NOMO-1 treated with DMSO at 0.1 percent for 48 hours (cell line): ENCODE measurements around the gene MSL1.

ENCODE experiments used
- DNase-seq: peaks from one replicate; lab custom pipeline; 2025; ENCODE audit not compliant: unreplicated experiment; lab: John Stamatoyannopoulos, UW

MSL1 gene

DNA sequence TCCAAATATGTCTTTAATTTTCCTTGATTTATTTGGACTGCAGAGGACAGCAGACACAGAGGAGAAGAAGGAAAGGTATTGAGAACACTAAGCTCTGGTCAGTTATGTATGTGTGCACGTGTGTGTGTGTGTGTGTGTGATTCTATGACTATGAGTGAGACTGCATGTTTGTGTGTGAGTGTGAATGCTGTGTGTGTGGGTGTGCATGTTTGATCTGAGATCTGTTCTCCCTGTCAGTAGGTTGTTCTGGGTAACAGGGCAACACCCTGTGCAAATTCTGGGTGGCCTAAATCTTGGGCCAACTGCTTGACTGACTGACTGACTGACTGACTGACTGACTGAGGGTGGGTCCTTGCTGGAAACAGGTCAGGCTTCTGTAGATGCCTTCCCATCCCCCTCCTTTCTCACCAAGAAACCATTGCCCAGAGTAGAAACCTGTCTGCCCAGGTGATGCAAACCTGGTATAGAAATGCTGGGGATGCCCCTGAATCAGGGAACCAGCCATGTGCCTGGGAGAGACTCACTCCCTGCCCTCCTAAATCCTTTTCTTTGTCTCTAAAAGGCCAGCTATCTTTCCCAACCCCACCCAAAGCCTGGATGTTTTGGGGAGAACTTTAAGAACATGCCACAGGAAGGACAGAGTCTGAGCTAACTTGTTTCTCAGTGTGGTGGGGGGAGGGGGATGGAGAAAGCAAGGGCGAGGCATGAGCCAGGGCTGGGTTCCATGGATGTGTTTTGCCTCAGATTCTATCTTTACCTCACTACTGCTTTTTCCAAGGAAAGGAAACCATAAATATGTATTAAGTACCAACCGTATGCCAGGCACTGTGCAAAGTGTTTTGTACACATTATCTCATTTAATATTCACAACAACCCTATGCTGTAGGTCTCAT, 16.9 kb upstream of the MSL1 start:
- no peak for DNase-seq

DNA sequence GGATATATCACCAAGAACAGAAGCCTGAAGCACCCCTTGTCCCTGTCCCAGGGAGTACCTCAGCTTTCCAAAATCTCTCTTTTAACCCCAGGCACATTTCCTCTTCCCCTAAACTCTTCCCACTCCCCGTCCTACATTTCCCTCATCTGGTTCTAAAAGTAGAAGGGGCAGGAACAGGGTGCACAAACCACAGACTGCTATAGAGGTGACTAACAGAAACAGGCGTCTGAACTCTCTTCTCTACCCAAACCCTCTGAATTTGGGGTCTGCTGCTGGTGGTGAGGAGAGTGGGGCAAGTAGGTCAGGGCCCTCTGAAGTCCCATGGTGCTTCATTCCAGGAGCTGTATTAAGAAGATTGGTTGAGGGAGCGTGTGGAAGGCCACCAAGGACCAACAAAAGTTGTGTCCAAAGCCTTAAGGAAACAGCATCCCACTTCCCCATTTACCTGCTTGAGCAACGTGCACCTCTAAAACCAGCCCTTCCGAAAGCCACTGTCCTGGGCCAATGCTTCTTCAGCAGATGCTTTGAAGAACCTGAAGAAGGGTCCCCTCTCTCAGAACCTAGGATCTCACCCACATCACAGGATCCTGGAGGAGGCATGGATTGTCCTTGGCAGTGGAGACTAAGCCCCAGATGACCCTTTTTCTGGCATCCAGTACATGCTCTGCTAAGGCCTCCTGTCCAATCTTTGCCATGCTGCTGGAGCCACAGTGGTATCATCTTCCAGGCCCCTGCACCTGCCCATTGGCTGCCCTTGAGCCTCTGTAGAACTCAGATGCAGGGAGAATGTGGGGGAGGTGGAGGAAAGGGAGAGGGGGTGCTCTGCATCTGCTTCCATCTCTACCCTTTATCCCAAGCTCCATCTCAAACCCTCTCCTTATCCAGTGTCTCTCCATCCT, 15.7 kb upstream of the MSL1 start:
- no peak for DNase-seq

DNA sequence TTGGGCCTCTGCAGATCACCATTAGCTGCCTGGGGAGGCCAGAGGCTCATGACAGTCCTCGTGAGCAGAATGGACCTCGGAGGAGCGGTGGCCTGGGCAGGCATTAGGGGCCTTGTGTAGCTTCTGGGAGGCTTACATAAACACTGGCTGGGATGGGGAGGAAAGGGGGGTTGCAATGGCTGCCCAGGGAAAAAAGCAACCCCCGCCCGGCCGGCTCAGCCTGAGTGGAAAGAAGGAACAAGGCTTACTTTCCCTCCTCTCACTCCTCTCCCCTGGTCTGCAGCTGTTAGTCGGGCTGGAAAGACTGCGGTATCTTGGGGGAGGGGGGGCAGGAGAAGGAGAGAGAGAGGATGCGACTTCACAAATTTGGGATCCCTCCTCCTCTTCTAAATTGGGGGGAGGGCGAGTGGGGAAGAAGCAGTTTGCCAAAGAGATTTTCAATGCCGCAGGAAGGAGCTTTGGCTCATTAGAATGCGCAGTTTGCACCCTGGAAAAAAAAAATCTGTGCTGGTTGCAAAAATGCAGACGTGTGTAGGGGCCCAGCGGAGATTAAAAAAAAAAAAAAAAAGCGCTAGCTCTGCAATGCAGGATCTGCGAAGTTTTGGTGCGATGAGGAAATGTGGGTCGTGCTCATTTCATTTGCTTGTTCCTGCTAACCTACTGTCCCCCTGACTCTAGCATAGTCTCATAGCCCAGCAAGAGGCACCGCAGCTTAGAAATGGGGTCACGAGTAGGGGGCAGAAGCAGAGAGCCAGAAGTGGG, 14.8 kb upstream of the MSL1 start:
- DNase-seq, result peak; percentile 23

DNA sequence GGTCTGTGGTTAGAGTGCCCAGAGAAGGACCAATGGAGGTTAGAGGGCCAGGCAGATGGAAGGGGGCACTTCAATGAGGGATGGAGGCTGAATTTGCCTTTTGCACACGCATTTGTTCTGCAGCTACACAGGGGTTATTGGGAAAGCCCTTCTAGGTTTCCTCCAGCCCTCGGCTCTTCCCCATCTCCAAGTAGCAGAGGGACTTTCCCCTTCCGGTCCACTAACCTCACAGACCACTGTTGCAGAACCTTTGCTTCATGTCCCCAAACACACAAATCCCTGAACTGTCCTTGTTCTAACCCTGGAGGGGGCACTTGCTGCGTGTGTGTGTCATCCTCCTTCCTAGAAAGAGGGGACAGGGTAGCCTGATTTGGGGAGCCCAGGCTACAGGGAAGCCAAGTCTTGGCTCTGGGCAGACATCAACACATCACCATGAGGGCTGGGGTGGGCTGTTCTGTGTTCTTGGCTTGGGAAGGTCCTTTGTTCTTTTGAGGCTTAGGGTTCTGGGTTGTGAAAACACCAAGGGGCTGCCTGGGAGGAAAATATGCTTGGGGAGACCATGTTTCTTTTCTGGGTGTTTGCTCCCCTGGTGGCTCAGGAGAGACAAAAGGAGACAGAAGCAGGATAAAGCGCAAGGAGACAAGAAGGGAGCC, 14.1 kb upstream of the MSL1 start:
- DNase-seq, result peak; percentile 53

DNA sequence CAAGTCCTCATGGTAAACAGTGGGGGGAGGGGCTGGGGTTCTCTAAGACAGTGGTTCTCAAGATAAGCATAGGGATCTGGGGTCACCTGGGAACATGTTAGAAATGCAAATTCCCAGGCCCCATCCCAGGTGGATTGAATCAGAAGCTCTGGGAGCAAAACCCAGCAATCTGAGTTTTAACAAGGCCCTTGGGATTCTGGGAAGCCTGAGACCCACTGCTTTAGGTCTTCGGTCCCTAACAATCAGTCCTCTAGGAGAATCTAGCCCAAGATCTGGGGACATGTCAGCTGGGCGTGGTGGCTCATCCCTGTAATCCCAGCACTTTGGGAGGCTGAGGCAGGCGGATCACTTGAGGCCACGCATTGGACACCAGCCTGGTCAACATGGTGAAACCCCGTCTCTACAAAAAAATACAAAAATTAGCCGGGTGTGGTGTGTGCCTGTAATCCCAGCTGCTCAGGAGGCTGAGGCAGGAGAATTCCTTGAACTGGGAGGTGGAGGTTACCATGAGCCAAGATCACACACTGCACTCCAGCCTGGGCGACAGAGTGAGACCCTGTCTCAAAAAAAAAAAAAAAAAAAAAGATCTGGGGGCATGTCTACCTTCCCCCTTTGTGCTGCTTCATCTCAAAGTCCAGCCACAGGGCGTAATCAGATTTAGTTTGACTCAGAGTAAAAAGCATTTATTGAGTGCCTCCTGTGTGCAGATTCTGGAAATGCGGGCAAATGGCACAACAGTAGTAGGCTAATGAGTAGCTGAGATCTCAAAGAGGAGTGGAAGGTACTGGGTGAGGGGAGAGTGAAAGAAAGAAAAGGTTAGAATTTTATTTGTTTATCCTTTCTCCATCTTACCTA, 12.6 kb upstream of the MSL1 start:
- no peak for DNase-seq

DNA sequence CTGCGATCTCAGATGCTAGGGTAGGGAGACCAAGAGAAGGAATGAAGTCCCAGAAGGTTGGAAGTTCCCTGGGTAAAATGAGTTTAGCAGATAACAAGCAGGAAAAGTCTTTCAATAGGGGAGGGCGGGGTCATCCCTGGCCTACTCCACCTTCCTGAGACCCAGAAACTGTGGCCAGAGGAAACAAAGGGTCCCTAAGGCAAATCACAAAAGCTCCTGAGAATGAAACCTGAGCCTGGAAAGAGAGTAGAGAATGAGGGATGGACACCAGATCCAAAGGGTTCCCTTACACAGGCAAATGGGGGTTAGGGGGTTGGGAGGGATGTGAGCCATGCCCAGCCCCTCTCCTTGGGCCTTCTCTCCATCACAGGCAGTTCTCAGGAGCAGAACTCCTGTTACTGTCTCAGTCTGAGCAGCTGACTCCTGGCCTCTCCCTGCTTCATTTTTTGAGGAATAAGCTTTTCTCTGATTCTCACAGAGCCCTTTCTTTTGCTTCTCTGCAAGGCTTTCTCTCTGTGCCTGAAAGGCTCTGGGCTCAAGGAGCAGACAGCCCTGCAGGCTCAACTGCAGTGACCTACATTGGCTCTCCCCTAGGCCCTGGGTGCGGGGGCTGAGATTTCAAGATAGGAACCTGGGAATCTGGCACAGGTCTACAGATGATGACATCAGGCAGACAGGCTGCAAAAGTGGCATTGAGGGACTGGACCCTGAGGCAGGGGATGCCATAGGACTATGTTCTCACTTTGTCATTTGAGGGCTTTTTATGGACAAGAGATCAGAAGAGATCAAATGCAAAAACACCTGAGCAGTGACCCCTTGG, 11.5 kb upstream of the MSL1 start:
- DNase-seq, result no peak

DNA sequence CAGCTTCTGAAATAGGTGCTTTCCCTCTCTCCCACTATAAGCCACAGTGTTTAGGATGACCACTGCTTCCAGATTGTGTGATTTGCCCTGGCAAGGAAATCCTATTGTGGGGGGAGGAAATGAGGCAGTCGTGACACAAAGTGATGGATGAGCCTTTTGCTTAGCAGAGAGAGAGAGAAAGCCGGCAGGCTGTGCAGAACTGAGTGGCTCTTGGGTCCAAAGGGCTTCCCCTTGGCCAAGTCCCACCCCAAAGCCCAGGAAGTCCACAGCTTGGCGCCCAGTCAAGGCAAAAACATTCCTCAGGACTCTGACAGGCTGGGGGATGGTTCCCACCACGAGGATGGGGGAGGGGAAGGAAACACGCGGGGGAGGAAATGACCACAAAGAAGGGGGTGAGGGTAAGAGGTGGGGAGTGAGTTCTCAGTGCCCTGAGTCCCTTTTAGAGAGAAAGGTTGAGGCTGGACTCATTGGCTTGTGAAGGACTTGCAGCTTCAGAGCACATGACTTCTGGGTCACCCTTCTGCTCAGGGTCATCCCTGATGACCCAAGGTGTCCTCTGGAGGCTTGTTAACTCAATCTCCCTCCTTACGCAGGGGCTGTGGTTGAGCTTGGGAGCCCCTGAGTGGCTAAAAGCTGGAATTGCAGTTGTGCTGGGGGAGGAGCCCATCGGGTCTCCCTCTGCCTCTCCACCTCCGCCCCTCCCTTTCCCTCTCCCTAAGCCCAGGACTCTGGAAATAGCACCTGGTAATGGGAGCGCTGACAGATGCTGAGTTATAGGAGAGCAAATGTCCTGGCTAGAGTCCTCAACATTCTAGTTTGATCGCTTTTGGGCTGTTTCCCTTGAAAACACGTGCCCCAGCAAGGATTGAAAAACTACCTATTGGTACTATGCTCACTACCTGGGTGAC, 10.3 kb upstream of the MSL1 start:
- DNase-seq, result peak; percentile 84

DNA sequence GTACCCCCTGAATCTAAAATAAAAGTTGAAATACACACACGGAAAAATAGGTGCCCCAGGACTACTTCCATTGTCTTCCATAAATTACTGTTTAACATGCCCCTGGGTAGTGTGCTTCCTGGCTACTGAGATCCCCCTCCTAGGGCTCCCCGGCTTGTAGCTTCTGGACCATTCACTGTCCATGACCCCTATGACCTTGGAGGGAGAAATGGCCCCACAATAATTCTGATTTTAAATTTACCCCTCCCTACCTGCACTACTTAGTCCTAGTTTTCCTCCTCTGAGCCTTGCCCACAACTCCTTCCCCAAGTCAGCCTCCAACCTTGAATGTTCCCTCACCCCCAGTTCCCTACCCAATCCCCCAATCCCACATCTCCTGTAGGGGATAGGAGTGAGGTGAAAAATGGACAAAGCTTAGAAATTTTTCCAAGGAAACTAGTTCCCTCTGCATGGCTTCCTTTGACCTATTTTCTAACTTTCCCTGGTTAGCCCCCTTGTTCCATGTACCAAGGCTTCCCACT, 9.5 kb upstream of the MSL1 start:
- DNase-seq, result no peak

DNA sequence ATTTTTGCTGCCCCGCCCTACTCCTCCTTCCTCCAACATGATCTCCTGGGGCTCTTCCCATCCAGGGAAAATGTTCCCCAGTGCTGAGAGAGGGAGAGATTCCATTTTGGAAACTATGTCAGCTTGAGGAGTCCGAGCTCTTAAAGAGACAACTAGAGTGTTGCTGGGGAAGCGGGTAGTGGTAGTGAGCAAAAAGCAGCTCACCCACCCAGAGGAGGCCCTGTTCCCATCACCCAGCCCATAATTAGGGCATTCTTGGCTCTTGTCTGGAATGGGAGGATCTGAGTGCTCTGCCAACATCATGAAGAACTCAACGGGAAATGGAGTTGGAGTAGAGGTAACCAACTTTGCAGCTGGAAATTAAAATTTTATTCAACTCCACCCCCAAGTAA, 9.1 kb upstream of the MSL1 start:
- no peak for DNase-seq

DNA sequence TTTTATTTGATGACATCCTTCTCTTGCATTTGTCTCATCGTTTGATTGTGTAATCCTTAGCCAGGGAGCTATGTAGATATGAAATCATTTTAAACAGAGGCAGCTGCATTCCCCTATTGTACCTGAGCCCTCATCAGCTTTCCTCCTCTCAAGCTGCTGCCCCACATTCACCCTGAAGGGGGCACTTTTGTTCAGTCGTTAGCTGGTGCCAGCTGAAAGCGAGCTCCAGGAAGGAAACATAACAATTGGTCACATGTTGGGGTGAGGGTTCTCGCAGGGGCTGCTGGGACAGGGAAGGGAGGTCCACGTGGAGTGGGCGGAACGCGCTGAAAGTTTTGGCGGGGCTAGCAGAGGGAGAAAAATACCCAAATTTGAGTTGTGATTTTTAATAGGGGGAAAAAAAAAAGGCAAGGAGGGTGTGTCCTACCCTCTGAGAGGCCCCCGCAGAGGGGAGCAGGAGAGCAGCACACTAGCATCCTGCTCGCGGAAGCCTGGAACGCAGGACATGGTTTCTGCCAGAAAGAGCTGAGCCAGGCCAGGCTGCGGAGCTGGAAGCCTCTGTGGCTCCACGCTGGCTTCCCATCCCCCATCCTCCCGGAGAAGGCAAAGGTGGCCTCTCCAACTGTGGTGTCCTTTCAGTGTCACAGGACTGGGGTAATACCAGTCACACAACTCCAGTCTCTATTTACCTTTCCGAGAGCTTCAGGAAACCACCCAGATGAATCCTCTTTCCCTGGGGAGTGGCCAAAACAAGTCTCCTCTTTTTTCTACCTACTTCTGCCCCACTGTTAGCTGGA, 8.5 kb upstream of the MSL1 start:
- DNase-seq, result peak; percentile 98

DNA sequence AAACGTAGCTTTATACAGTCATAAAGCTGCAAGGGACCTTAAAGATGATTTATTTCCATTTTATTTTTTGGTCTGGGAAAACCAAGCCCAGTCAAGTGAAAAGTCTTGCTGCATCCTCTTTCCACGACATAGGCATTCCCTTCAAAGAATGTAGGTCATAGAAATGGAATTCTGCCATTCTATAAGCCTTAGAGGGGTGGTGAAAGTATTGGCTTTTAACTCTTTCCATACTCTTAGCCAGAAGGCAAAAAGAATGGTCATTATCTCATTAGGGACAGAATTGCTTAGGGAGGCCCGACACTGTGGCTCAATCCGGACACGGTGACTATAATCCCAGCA, 7.9 kb upstream of the MSL1 start:
- no peak for DNase-seq

DNA sequence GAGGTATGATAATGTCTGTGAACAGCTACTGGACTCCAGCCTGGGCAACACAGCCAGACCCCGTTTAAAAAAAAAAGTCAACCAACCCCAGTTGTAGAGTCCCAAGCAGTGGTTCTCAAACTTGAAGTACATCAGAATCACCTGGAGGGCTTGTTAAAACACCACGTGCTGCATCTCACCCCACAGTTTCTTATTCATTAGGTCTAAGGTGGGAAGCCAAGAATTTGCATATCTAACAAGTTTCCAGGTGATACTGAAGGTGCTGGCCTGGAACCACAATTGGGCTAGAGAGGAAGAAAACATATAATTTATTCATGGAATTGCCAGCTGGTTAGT, 6.7 kb upstream of the MSL1 start:
- DNase-seq, result no peak

DNA sequence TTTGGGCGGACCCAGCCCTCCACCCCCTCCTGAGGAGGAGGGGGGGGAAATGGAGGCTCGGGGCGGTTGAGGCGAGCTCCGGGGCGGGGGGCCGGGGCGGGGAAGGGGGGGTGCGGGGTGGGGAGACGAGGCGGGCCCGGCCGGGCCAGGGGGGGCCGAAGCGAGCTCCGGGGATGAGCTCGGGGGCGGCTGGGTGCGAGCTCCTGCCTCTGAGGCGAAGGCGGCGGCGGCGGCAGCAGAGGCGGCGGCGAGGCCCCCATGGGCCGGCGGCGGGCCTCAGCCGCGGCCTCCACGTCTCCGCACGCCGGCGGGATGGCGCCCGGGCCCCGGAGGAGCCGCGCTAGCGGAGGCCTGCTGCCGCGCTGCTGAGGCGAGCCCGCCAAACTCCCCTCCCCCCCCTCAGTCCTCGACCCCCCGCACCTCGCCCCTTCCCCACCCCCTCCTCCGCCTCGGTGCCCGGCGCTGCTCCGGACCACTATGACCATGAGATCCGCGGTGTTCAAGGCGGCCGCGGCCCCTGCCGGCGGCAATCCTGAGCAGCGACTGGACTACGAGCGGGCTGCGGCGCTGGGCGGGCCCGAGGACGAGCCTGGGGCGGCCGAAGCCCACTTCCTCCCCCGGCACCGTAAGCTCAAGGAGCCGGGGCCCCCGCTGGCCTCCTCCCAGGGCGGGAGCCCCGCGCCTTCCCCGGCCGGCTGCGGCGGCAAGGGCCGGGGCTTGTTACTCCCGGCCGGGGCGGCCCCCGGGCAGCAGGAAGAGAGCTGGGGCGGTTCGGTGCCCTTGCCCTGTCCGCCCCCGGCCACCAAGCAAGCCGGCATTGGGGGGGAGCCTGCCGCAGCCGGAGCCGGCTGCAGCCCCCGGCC, 596 bp downstream of the MSL1 start:
- peak; percentile 10 for DNase-seq

DNA sequence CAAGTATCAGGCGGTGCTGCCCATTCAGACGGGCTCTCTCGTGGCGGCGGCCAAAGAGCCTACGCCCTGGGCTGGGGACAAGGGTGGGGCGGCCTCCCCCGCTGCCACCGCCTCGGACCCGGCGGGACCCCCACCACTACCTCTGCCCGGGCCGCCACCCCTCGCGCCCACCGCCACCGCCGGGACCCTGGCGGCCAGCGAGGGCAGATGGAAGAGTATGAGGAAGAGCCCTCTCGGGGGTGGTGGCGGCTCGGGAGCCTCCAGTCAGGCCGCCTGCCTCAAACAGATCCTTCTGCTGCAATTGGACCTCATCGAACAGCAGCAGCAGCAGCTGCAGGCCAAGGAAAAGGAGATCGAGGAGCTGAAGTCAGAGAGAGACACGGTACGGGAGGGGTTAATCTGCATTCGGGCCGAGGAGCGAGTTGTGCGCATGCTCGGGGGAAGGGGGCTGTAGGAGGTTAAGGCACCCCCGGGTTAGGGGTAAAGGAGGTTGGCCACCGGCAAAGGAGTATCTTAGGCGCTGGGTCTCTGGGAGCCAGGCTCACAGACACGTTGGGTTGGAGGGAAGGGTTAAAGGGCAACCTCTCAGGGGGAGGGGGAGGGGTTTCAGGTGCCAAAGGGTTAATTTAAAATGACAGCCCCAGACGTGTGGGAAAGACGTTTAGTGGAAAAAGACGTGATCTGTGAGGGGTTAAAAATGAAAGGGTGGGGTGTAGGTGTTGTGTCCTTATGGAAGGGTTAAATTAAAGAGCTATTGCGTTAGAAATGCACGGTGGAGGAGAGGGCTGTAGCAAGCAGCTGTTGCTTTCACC, 1.4 kb downstream of the MSL1 start:
- peak; percentile 38 for DNase-seq

DNA sequence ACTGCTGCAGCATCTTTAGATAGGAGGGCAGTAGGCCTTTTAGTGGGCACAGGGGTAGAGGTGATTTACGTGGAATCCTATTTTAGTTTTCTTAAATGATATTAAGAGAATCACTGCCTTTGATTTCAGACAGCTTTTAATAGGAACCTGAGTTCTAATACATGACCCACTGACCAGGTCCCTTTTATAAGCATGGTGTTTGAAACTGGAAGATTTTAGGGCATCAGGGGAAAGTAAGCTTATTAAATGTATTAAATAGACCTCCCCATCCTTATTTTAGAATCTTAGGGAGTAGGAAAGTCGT, 2.0 kb downstream of the MSL1 start:
- DNase-seq, result no peak
